Small intestine (tissue), 16 donors: Measurements from ENCODE around the gene MAPK1. TPM values are rescaled to one million over a fixed set of nuclear protein-coding genes. Genes with fewer than 3 reads are reported as not detected.
"Not testable (repeated sequence)": the region's sequence is repeated elsewhere in the genome, so short reads cannot be mapped to it uniquely, and the experiment has no call there.

Source experiments
- DNase-seq, 2 donors: peaks; one replicate each; pipeline versions ENCODE4 v3.0.0 to v3.0.0-alpha.2; 2013
- FAIRE-seq: peaks from 2 replicates; lab custom pipeline; 2012; peaks lifted over from hg19 to GRCh38; lab: Jason Lieb, UNC
- H3K27ac ChIP-seq, 3 donors: one replicate each; pipeline ENCODE4 v1.5.1; 2013; ENCODE audit warnings: low read length in 2 of 3, mild to moderate bottlenecking in 2 of 3, control low read depth in 1 of 3, inconsistent platforms in 1 of 3, low read depth in 1 of 3, moderate library complexity in 1 of 3
- H3K27me3 ChIP-seq, 3 donors: one replicate each; pipeline ENCODE4 v1.6.1; 2013; ENCODE audit warnings: low read length in 3 of 3, inconsistent platforms in 1 of 3; ENCODE audit not compliant: control insufficient read depth in 3 of 3, insufficient read depth in 3 of 3
- H3K36me3 ChIP-seq, 3 donors: one replicate each; pipeline ENCODE4 v1.6.1; 2013; ENCODE audit warnings: low read length in 3 of 3, inconsistent platforms in 1 of 3, low read depth in 1 of 3, mild to moderate bottlenecking in 1 of 3, moderate library complexity in 1 of 3; ENCODE audit not compliant: control insufficient read depth in 3 of 3, insufficient read depth in 2 of 3
- H3K4me1 ChIP-seq, 3 donors: one replicate each; pipeline ENCODE4 v1.6.1; 2013; ENCODE audit warnings: low read length in 2 of 3, inconsistent platforms in 1 of 3, low read depth in 1 of 3, mild to moderate bottlenecking in 1 of 3, moderate library complexity in 1 of 3; ENCODE audit not compliant: control insufficient read depth in 3 of 3, insufficient read depth in 2 of 3
- H3K4me3 ChIP-seq, 3 donors: one replicate each; pipeline ENCODE4 v1.5.1; 2013; ENCODE audit warnings: low read length in 3 of 3, control low read depth in 1 of 3, inconsistent platforms in 1 of 3, low read depth in 1 of 3, mild to moderate bottlenecking in 1 of 3, moderate library complexity in 1 of 3
- H3K9me3 ChIP-seq, 2 donors: one replicate each; pipeline ENCODE4 v1.6.1; 2013; ENCODE audit warnings: low read depth in 1 of 2, low read length in 1 of 2; ENCODE audit not compliant: control insufficient read depth in 2 of 2, insufficient read depth in 1 of 2
- WGBS, 3 donors: extraction: QIAGEN DNeasy Blood & Tissue Kit; methylation state at CpG; one replicate each; pipeline ENCODE4 v1.1.7; 2013; 5-methylcytosine and 5-hydroxymethylcytosine counted together
- long read RNA-seq, 10 donors: transcript quantifications; one replicate each; lab custom pipeline, GENCODE V29; 2026
- polyA plus RNA-seq, 4 donors: library from polyadenylated mRNA; stranded (reverse) in 3 of 4; unstranded in 1 of 4; fragments of 200-250 nt in 3 of 4; fragments of 120-200 nt in 1 of 4; gene quantifications; one replicate each; pipeline versions ENCODE4 v1.2.1 to v1.2.3, GENCODE V29; 2013
- donor health status: healthy with polysubstance abuse.
- donor health status: control.
- donor health status: control.
- donor health status: Bipolar disorder and iron deficiency.
- donor health status: healthy.

MAPK1 gene
- polyA plus RNA-seq, result 10 to 100 TPM; 10.3 to 76.5 (median 14.2) TPM
- long read RNA-seq, donor 1, full-length matches to known transcripts, result 29 of 41 reads
- long read RNA-seq, donor 1, partial matches to known transcripts, result 12 of 41 reads
- long read RNA-seq, donor 1, other reads (novel, unspliced or antisense), result 0 of 41 reads
- long read RNA-seq, donor 2, full-length matches to known transcripts, result 9 of 14 reads
- long read RNA-seq, donor 2, partial matches to known transcripts, result 5 of 14 reads
- long read RNA-seq, donor 2, other reads (novel, unspliced or antisense), result 0 of 14 reads
- long read RNA-seq, donor 3, full-length matches to known transcripts, result 7 of 19 reads
- long read RNA-seq, donor 3, partial matches to known transcripts, result 12 of 19 reads
- long read RNA-seq, donor 3, other reads (novel, unspliced or antisense), result 0 of 19 reads
- long read RNA-seq, donor 4, full-length matches to known transcripts, result 2 of 2 reads
- long read RNA-seq, donor 4, partial matches to known transcripts, result 0 of 2 reads
- long read RNA-seq, donor 4, other reads (novel, unspliced or antisense), result 0 of 2 reads
- long read RNA-seq, donor 5, full-length matches to known transcripts, result 3 of 3 reads
- long read RNA-seq, donor 5, partial matches to known transcripts, result 0 of 3 reads
- long read RNA-seq, donor 5, other reads (novel, unspliced or antisense), result 0 of 3 reads
- long read RNA-seq, donor 6, full-length matches to known transcripts, result 12 of 12 reads
- long read RNA-seq, donor 6, partial matches to known transcripts, result 0 of 12 reads
- long read RNA-seq, donor 6, other reads (novel, unspliced or antisense), result 0 of 12 reads
- long read RNA-seq, donor 7, full-length matches to known transcripts, result 24 of 32 reads
- long read RNA-seq, donor 7, partial matches to known transcripts, result 8 of 32 reads
- long read RNA-seq, donor 7, other reads (novel, unspliced or antisense), result 0 of 32 reads
- long read RNA-seq, donor 8, full-length matches to known transcripts, result 4 of 4 reads
- long read RNA-seq, donor 8, partial matches to known transcripts, result 0 of 4 reads
- long read RNA-seq, donor 8, other reads (novel, unspliced or antisense), result 0 of 4 reads
- long read RNA-seq, donor 9, full-length matches to known transcripts, result 2 of 2 reads
- long read RNA-seq, donor 9, partial matches to known transcripts, result 0 of 2 reads
- long read RNA-seq, donor 9, other reads (novel, unspliced or antisense), result 0 of 2 reads
- long read RNA-seq, donor 10, full-length matches to known transcripts, result 21 of 42 reads
- long read RNA-seq, donor 10, partial matches to known transcripts, result 21 of 42 reads
- long read RNA-seq, donor 10, other reads (novel, unspliced or antisense), result 0 of 42 reads

GRCh38 chr22:21867528-21868266, at the start of gene MAPK1:
TSS of gene MAPK1 (minus strand) at chr22:21867645. CDS start at chr22:21867440, 205 bp downstream.
- WGBS, 3 donors, result 0 to 1% (median 1%) methylated on average over 31 to 74 of the region's 74 CpGs
- FAIRE-seq (no peak), DNase-seq (peak; percentile 88 to 96)
- Histone ChIP-seq H3K27me3 (no peaks in the 10 kb centered on the region), H3K36me3 (no peaks in the 10 kb centered on the region), H3K4me1 (peaks cover 0 to 6% (median 3%) of the 10 kb centered on the region in 3 donors), H3K4me3 (peak within 1 kb of the TSS; percentile 96 to 100 (median 97)), H3K9me3 (no peaks in the 10 kb centered on the region), H3K27ac (peak within 1 kb of the TSS; percentile 85 to 96 (median 93))

GRCh38 chr22:21916309-21916918, 49.0 kb upstream of the MAPK1 start:
- Histone ChIP-seq H3K27ac (no peak overlapping the region), H3K27me3 (no peaks in the 10 kb centered on the region), H3K9me3 (no peaks in the 10 kb centered on the region), H3K4me1 (no peaks in the 10 kb centered on the region), H3K4me3 (no peak overlapping the region), H3K36me3 (peaks cover 0 to 12% (median 0%) of the 10 kb centered on the region in 3 donors)
- no peak for DNase-seq
- WGBS, 3 donors, result 80 to 95% (median 86%) methylated on average over 4 of the region's 4 CpGs
- no peak for FAIRE-seq

DNA sequence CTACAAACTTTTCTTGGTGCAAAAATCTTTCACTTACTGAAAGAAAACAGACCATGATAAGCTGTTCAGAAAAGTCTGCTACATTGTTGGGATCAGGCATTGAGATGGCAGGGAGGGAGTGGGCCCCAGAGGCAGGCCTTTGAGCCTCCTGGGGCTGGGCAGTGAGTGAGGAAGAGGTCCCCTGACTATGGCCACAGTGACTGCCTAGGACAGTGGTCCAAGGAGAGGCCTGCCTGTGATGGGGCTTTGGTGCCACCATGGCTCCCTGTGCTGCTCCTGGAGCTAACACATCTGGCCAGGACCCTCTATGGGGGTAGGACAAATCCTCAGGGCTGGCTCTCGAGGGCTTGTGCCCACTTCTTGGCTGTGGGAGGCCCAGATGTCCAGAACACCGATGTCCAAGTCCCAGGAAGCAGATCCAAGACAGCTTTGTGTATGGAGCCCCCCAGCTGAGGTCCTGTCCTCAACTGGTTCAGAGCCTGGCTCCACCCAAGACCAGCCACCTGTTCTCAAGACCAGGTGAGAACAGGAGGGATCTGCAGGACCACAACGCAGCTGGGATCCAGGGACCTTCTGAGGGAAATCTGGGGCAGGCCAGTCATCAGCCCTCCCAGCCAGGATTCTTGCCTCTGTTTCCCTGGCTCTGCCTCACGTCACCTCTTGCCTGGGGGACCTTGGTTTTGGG, 48.3 kb upstream of the MAPK1 start:
- FAIRE-seq, result no peak

DNA sequence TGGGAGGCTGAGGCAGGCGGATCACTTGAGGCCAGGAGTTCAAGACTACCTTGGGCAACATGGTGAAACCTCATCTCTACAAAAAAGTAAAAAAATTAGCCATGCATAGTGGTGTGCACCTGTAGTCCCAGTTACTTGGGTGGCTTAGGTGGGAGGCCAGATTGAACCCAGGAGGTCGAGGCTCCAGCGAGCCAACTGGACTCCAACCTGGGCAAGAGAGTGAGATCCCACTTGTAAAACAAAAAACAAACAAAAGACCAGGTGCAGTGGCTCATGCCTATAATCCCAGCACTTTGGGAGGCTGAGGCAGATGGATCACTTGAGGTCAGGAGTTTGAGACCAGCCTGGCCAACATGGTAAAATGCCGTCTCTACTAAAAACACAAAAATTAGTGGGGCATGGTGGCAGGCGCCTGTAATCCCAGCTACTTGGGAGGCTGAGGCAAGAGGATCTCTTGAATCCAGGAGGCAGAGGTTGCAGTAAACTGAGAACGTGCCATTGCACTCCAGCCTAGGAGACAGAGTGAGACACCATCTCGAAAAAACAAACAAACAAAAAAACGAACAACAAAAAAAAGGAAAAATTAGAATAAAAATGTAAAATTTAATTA, 46.7 kb upstream of the MAPK1 start:
- FAIRE-seq, H3K27me3 ChIP-seq, H3K4me3 ChIP-seq, H3K4me1 ChIP-seq, H3K27ac ChIP-seq, DNase-seq, H3K9me3 ChIP-seq, H3K36me3 ChIP-seq: not testable (repeated sequence)
- WGBS, 3 donors, result 92 to 96% (median 93%) methylated on average over 8 of the region's 8 CpGs

More for the DNA sequence above, 48.3 kb upstream of the MAPK1 start:
- Histone ChIP-seq H3K27me3 (no peaks in the 10 kb centered on the region), H3K36me3 (peaks cover 0 to 8% (median 0%) of the 10 kb centered on the region in 3 donors), H3K27ac (no peak overlapping the region), H3K9me3 (no peaks in the 10 kb centered on the region), H3K4me3 (no peak overlapping the region), H3K4me1 (no peaks in the 10 kb centered on the region)
- 85 to 89% (median 88%) methylated on average over 4 of the region's 4 CpGs for WGBS, 3 donors
- no peak for DNase-seq

- FAIRE-seq, H3K4me1 ChIP-seq, H3K9me3 ChIP-seq, H3K27me3 ChIP-seq, DNase-seq, H3K27ac ChIP-seq, H3K36me3 ChIP-seq, H3K4me3 ChIP-seq: not testable (repeated sequence)
- 83 to 88% (median 87%) methylated on average over 4 of the region's 4 CpGs for WGBS, 3 donors
Measured at GRCh38 chr22:21910367-21910766, 42.9 kb upstream of the MAPK1 start.

- FAIRE-seq (no peak), DNase-seq (no peak)
- Histone ChIP-seq H3K4me3 (no peak overlapping the region), H3K27ac (no peak overlapping the region), H3K27me3 (no peaks in the 10 kb centered on the region), H3K36me3 (no peaks in the 10 kb centered on the region), H3K4me1 (no peaks in the 10 kb centered on the region), H3K9me3 (no peaks in the 10 kb centered on the region)
- WGBS, 3 donors, result 90 to 96% (median 94%) methylated on average over 2 of the region's 2 CpGs
Measured at GRCh38 chr22:21909871-21910270, 42.4 kb upstream of the MAPK1 start.
